H1 (cell line): ENCODE results near the gene RAMP1. TPM values are rescaled to one million over a fixed set of nuclear protein-coding genes. Genes with fewer than 3 reads are reported as not detected.

ENCODE experiments used
- ASH2L ChIP-seq: fragments of 200-600, 300-600 bp; sonication (generic); IDR thresholded peaks from one replicate; pipeline ENCODE4 v1.7.1; 2017; ENCODE audit warnings: low read length
- EZH2 ChIP-seq: fragments of 200-600 bp; sonication (generic); IDR thresholded peaks from 2 replicates; pipeline ENCODE4 v1.7.1; 2012; ENCODE audit warnings: low read depth, mild to moderate bottlenecking, moderate library complexity, low read length, inconsistent platforms; ENCODE audit not compliant: severe bottlenecking
- GABPA ChIP-seq: IDR thresholded peaks from 2 replicates; pipeline ENCODE4 v1.6.1; 2011; ENCODE audit warnings: mild to moderate bottlenecking, low read length, moderate library complexity, borderline replicate concordance; ENCODE audit not compliant: insufficient read depth
- SIN3A ChIP-seq, 2 experiments: IDR thresholded peaks in 1 of 2; conservative IDR thresholded peaks in 1 of 2; 2 replicates each; pipeline ENCODE4 v1.6.1; 2011 to 2012; ENCODE audit warnings: low read length in 2 of 2, improper control_type of control experiment in 1 of 2, low read depth in 1 of 2, mild to moderate bottlenecking in 1 of 2
- YY1 ChIP-seq: IDR thresholded peaks from 2 replicates; pipeline ENCODE4 v1.6.1; 2011; ENCODE audit warnings: low read depth, mild to moderate bottlenecking, low read length
- polyA plus RNA-seq, 7 experiments: library from polyadenylated mRNA; depleted of rRNA in 3 of 7; stranded (reverse) in 5 of 7; unstranded in 2 of 7; fragments of >200 nt in 5 of 7; fragments of 200-250 nt in 2 of 7; gene quantifications; 1 replicate in 5 of 7; 2 replicates in 1 of 7; 4 replicates in 1 of 7; pipeline versions ENCODE4 v1.2.1 to v1.2.3, GENCODE V29; 2011 to 2013; ENCODE audit warnings: missing spikeins in 2 of 7, mixed read lengths in 2 of 7
- total RNA-seq: library from RNA; stranded (reverse); fragmentation: NEBNext Ultra II Directional; extraction: Animal tissue kit (Norgen Biotek cat#: 25700); gene quantifications from 2 replicates; pipeline ENCODE4 v1.2.1, GENCODE V29; 2021

The RAMP1 gene
- total and polyA plus RNA-seq, 2 of the 8 experiments (the other 6 are each of a cell fraction or from before 2014, with no cell fraction given): 0.65 to 4.3 TPM

DNA sequence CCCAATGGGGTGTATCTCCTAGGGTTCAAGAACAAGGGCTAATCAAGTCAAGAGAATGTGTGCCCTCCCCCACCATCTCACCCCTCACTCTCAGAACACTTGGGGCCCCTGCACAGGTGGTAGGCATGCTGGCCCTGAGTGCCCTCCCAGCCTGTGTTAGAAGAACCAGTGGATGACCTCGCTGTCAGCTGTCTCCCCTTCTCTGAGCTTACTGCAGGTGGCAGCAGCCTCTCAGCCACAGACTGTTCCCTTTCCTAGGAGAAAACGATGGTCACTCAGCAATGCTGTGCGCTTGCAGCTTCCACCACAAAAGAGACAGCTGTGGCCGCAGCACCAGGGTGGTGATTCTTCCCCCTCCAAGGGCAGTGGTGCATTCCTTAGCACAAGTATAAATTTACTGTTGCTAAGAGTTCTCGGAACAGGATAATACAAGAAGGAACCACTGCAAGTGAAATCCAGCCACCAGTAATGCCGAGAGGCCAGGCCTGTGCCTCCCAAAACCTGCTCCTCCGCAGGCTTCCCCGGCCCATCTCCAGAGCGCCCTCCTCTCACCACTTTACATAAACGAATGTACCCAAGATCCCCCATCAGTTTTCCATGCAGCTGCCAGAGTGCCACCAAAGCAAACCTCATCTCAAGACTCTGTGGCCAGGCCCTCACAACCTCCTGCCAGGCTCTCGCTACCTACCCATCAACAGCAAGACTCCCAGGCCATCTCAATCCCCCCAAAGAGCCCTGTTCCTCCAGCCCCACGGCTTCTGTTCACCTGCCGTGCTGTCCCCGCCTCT lies 935 bp upstream of the RAMP1 start (continued):
- TF ChIP-seq YY1 (no peak), EZH2 (peak; percentile 26), ASH2L (peak; percentile 7), SIN3A (conservative IDR thresholded peaks at IDR 0.05 in 1 of 2, IDR thresholded peaks at IDR 0.05 in 1 of 2; ENCODE audit: low read depth in 1 of 2, low read length in 2 of 2) (0 out of 4 replicates have a peak, but pooled peaks of 1 of the 2 experiments have one; percentile 67), GABPA (peak; percentile 59; the same call in 1 of the 2 replicates)
